ENCODE results near the gene PML.

The PML gene

GRCh38 chr15:73981761-73982221 is 12.7 kb upstream of the PML start:
- peak; percentile 92 for TF ChIP-seq SCRT2 (tag by site-specific recombination; IDR thresholded peaks at IDR 0.05)
- TF ChIP-seq SCRT1 (tag by site-specific recombination; IDR thresholded peaks at IDR 0.05; ENCODE audit: borderline replicate concordance): peak; percentile 90
- no peak for TF ChIP-seq PRDM1 (tag by site-specific recombination; IDR thresholded peaks at IDR 0.05)
- POLR2A ChIA-PET: interaction anchor here (0.7 to 1.2 kb wide), 2 partner anchors 13 to 60 kb away, joined by 3 read pairs; partner anchors contain the start of gene PML
- Histone ChIP-seq H3K36me3 (ENCODE audit: control insufficient read depth in 2 of 2, insufficient read depth in 1 of 2, low read length in 2 of 2) (peaks cover 0 to 9% of the 10 kb centered on the region in 2 experiments; a peak in 1 of 3 replicates), H3K27ac (ENCODE audit: extremely low read depth, low read depth, low read length) (peak overlapping the region; percentile 24; the same call in 1 of the 2 replicates), H3K9me3 (ENCODE audit: control insufficient read depth, insufficient read depth, low read depth, low read length) (no peaks in the 10 kb centered on the region), H3K4me1 (ENCODE audit: control insufficient read depth, insufficient read depth, low read length) (peaks cover 12% of the 10 kb centered on the region), H3K4me3 (ENCODE audit: low read depth, low read length) (no peak overlapping the region)
- CTCF ChIA-PET: interaction anchor here (0.6 to 2.6 kb wide), 7 partner anchors 9 to 340 kb away, joined by 3 to 20 read pairs (median 3); partner anchors contain the start of gene STOML1

DNA sequence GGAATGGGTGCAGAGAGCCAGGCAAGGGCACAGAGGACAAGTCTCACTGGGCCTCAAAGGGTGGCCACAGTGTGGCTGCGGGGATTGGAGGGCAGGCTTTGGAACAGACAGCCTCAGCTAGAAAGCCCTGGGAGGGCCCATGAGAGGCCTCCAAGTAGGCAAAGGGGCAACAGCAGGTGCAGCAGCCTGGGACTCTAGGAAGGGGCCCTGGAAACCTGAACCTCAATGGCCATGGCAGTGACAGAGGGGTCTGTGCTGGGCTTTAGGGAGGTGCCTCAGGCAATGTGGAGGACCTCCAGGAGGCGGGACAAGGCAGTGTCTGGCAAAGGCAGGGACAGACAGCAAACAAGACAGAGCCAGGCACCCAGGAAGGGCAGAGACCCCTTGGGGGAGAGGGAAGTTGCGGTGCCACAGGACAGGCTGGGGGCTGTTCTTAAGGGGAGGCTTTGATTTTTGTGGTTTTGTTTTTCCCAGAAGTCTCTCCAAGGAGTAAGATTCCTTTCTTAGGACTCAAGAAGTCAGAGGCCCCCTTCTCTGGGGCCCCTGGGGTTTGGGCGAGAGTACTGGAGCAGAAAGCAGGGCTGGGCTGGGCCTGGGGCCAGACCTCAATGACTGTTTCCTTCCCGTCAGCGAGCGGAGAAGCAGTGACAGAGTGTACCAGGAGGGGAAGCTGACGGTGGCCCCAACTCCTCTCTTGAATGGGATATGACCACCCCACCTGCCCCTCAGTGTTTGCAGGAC is 12.1 kb upstream of the PML start:
- CTCF ChIA-PET: interaction anchor here (0.7 to 2.6 kb wide), 12 partner anchors 8 to 340 kb away, joined by 3 to 20 read pairs (median 4); partner anchors contain the start of genes PML and STOML1
- Histone ChIP-seq H3K4me1 (ENCODE audit: control insufficient read depth, insufficient read depth, low read length) (peaks cover 12% of the 10 kb centered on the region), H3K36me3 (ENCODE audit: control insufficient read depth in 2 of 2, insufficient read depth in 1 of 2, low read length in 2 of 2) (peaks cover 0 to 9% of the 10 kb centered on the region in 2 experiments; a peak in 1 of 3 replicates), H3K27ac (ENCODE audit: extremely low read depth, low read depth, low read length) (peak overlapping the region; percentile 24; the same call in 1 of the 2 replicates), H3K9me3 (ENCODE audit: control insufficient read depth, insufficient read depth, low read depth, low read length) (no peaks in the 10 kb centered on the region), H3K4me3 (ENCODE audit: low read depth, low read length) (no peak overlapping the region)
- POLR2A ChIA-PET: interaction anchor here (0.7 to 1.5 kb wide), 5 partner anchors 9 to 214 kb away, joined by 3 to 21 read pairs (median 4); partner anchors contain the start of gene PML
- TF ChIP-seq ZBTB20 (tag by site-specific recombination; IDR thresholded peaks at IDR 0.05): peak; percentile 68
- TF ChIP-seq ZNF785 (tag by site-specific recombination; IDR thresholded peaks at IDR 0.05): no peak
- 0 out of 2 replicates have a peak, but pooled peaks have one; percentile 45 for TF ChIP-seq SCRT2 (tag by site-specific recombination; IDR thresholded peaks at IDR 0.05)
- no peak for TF ChIP-seq ZNF501 (tag by site-specific recombination; IDR thresholded peaks at IDR 0.05)
- TF ChIP-seq ZNF692 (tag by site-specific recombination; IDR thresholded peaks at IDR 0.05): peak; percentile 41; the same call in 1 of the 2 replicates
- TF ChIP-seq, protein P1, sequence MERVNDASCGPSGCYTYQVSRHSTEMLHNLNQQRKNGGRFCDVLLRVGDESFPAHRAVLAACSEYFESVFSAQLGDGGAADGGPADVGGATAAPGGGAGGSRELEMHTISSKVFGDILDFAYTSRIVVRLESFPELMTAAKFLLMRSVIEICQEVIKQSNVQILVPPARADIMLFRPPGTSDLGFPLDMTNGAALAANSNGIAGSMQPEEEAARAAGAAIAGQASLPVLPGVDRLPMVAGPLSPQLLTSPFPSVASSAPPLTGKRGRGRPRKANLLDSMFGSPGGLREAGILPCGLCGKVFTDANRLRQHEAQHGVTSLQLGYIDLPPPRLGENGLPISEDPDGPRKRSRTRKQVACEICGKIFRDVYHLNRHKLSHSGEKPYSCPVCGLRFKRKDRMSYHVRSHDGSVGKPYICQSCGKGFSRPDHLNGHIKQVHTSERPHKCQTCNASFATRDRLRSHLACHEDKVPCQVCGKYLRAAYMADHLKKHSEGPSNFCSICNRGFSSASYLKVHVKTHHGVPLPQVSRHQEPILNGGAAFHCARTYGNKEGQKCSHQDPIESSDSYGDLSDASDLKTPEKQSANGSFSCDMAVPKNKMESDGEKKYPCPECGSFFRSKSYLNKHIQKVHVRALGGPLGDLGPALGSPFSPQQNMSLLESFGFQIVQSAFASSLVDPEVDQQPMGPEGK (tag by site-specific recombination; IDR thresholded peaks at IDR 0.05): 0 out of 2 replicates have a peak, but pooled peaks have one; percentile 29
- no peak for TF ChIP-seq ZNF169 (tag by site-specific recombination; IDR thresholded peaks at IDR 0.05)
- TF ChIP-seq ZBTB48 (tag by site-specific recombination; IDR thresholded peaks at IDR 0.05): peak; percentile 93
- 0 out of 2 replicates have a peak, but pooled peaks have one; percentile 5 for TF ChIP-seq ZNF423 (tag by site-specific recombination; IDR thresholded peaks at IDR 0.05)
- TF ChIP-seq ZIC2 (tag by site-specific recombination; IDR thresholded peaks at IDR 0.05): peak; percentile 42; the same call in 1 of the 2 replicates
- TF ChIP-seq ZBTB6 (tag by site-specific recombination; IDR thresholded peaks at IDR 0.05): no peak
- no peak for TF ChIP-seq ZNF677 (tag by site-specific recombination; IDR thresholded peaks at IDR 0.05)
- TF ChIP-seq ZNF221 (tag by site-specific recombination; IDR thresholded peaks at IDR 0.05; ENCODE audit: borderline replicate concordance): no peak
- TF ChIP-seq ZNF211 (tag by site-specific recombination; IDR thresholded peaks at IDR 0.05; ENCODE audit: low read depth): no peak
- TF ChIP-seq ZNF16 (tag by site-specific recombination; IDR thresholded peaks at IDR 0.05; ENCODE audit: low read depth): no peak
- TF ChIP-seq GLIS2 (tag by site-specific recombination; IDR thresholded peaks at IDR 0.05): peak; percentile 43
- TF ChIP-seq ZNF138 (tag by site-specific recombination; IDR thresholded peaks at IDR 0.05; ENCODE audit: borderline replicate concordance): no peak
- 0 out of 2 replicates have a peak, but pooled peaks have one; percentile 21 for TF ChIP-seq ZBTB8A (tag by site-specific recombination; IDR thresholded peaks at IDR 0.05)
- TF ChIP-seq ZNF707 (tag by site-specific recombination; IDR thresholded peaks at IDR 0.05): no peak
- TF ChIP-seq, protein P2, sequence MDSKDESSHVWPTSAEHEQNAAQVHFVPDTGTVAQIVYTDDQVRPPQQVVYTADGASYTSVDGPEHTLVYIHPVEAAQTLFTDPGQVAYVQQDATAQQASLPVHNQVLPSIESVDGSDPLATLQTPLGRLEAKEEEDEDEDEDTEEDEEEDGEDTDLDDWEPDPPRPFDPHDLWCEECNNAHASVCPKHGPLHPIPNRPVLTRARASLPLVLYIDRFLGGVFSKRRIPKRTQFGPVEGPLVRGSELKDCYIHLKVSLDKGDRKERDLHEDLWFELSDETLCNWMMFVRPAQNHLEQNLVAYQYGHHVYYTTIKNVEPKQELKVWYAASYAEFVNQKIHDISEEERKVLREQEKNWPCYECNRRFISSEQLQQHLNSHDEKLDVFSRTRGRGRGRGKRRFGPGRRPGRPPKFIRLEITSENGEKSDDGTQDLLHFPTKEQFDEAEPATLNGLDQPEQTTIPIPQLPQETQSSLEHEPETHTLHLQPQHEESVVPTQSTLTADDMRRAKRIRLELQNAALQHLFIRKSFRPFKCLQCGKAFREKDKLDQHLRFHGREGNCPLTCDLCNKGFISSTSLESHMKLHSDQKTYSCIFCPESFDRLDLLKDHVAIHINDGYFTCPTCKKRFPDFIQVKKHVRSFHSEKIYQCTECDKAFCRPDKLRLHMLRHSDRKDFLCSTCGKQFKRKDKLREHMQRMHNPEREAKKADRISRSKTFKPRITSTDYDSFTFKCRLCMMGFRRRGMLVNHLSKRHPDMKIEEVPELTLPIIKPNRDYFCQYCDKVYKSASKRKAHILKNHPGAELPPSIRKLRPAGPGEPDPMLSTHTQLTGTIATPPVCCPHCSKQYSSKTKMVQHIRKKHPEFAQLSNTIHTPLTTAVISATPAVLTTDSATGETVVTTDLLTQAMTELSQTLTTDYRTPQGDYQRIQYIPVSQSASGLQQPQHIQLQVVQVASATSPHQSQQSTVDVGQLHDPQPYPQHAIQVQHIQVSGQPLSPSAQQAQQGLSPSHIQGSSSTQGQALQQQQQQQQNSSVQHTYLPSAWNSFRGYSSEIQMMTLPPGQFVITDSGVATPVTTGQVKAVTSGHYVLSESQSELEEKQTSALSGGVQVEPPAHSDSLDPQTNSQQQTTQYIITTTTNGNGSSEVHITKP (tag by site-specific recombination; IDR thresholded peaks at IDR 0.05): peak; percentile 38
- TF ChIP-seq GLIS1 (tag by site-specific recombination; IDR thresholded peaks at IDR 0.05): peak; percentile 89
- no peak for TF ChIP-seq SP7 (tag by site-specific recombination; IDR thresholded peaks at IDR 0.05)
- peak; percentile 99 for TF ChIP-seq ZNF335 (tag by site-specific recombination; conservative IDR thresholded peaks at IDR 0.05)
